ENCODE results near the gene CYP46A1. TPM values are rescaled to one million over a fixed set of nuclear protein-coding genes. Genes with fewer than 3 reads are reported as not detected.

CYP46A1 gene
- total and polyA plus RNA-seq, 10 donors, result 0.11 to 0.85 (median 0.32) TPM

DNA sequence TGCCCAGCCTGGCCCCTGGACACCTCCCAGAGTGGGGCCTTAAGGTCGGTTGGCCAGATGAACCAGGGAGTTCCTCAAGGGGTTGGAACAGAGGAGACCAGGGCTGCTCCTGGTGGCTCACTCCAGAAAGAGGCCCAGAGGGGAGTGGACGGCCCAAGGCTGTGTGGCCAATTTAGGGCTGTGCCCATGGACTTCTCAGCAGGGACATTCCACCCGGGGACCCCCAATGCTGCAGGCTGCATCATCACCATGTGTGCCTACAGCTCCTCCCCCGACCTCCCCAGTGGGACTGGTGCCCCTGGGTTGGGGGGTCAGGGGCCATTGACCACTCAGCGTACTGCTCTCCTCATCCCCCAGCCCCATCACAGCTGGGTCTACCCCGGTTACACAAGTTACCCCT lies 17.6 kb upstream of the CYP46A1 start:
- Histone ChIP-seq H3K4me3 (no peak overlapping the region), H3K27ac (no peak overlapping the region), H3K4me1 (no peaks in the 10 kb centered on the region), H3K27me3 (replicated peaks in 1 of 7) (peaks cover 0 to 11% (median 0%) of the 10 kb centered on the region in 7 donors), H3K9me3 (no peaks in the 10 kb centered on the region), H3K36me3 (no peaks in the 10 kb centered on the region)
- peak; percentile 62 for DNase-seq
- WGBS, 5 donors, result 65 to 76% (median 70%) methylated on average over 6 of the region's 6 CpGs
- intact Hi-C loops (cut with DNase I; ENCODE audit: low total_unique reads), result no loop called here
- TF ChIP-seq, protein P1, sequence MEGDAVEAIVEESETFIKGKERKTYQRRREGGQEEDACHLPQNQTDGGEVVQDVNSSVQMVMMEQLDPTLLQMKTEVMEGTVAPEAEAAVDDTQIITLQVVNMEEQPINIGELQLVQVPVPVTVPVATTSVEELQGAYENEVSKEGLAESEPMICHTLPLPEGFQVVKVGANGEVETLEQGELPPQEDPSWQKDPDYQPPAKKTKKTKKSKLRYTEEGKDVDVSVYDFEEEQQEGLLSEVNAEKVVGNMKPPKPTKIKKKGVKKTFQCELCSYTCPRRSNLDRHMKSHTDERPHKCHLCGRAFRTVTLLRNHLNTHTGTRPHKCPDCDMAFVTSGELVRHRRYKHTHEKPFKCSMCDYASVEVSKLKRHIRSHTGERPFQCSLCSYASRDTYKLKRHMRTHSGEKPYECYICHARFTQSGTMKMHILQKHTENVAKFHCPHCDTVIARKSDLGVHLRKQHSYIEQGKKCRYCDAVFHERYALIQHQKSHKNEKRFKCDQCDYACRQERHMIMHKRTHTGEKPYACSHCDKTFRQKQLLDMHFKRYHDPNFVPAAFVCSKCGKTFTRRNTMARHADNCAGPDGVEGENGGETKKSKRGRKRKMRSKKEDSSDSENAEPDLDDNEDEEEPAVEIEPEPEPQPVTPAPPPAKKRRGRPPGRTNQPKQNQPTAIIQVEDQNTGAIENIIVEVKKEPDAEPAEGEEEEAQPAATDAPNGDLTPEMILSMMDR (IDR thresholded peaks at IDR 0.05 in 8 of 11, conservative IDR thresholded peaks at IDR 0.05 in 3 of 11), result no peak
- no peak for TF ChIP-seq POLR2AphosphoS5 (IDR thresholded peaks at IDR 0.05)
- no peak for TF ChIP-seq POLR2A (IDR thresholded peaks at IDR 0.05)

GRCh38 chr14:99667045-99667444 lies 17.1 kb upstream of the CYP46A1 start:
- intact Hi-C loops (cut with DNase I; ENCODE audit: low total_unique reads), result no loop called here
- Histone ChIP-seq H3K9me3 (no peaks in the 10 kb centered on the region), H3K27me3 (replicated peaks in 1 of 7) (peaks cover 0 to 8% (median 0%) of the 10 kb centered on the region in 7 donors), H3K4me1 (peaks cover 0 to 2% (median 0%) of the 10 kb centered on the region in 6 donors), H3K27ac (no peak overlapping the region), H3K36me3 (no peaks in the 10 kb centered on the region), H3K4me3 (no peak overlapping the region)
- TF ChIP-seq, protein P1 (IDR thresholded peaks at IDR 0.05 in 8 of 11, conservative IDR thresholded peaks at IDR 0.05 in 3 of 11), result no peak
- no peak for TF ChIP-seq POLR2AphosphoS5 (IDR thresholded peaks at IDR 0.05)
- no peak for TF ChIP-seq POLR2A (IDR thresholded peaks at IDR 0.05)
- no peak for DNase-seq
- WGBS, 5 donors, result 32 to 59% (median 45%) methylated on average over 2 of the region's 2 CpGs

GRCh38 chr14:99667821-99668220 lies 16.3 kb upstream of the CYP46A1 start:
- H3K9me3 ChIP-seq, result no peaks in the 10 kb centered on the region
- intact Hi-C loops (cut with DNase I; ENCODE audit: low total_unique reads), result no loop called here
- WGBS, 5 donors, result 72 to 83% (median 82%) methylated on average over 7 to 9 of the region's 9 CpGs

More at GRCh38 chr14:99667821-99668220, 16.3 kb upstream of the CYP46A1 start:
- DNase-seq, result no peak
- no peak for TF ChIP-seq POLR2AphosphoS5 (IDR thresholded peaks at IDR 0.05)
- TF ChIP-seq, protein P1 (IDR thresholded peaks at IDR 0.05 in 8 of 11, conservative IDR thresholded peaks at IDR 0.05 in 3 of 11), result no peak
- TF ChIP-seq POLR2A (IDR thresholded peaks at IDR 0.05), result no peak
- peaks cover 0 to 4% (median 0%) of the 10 kb centered on the region in 7 donors for H3K27me3 ChIP-seq (replicated peaks in 1 of 7)
- no peak overlapping the region for H3K4me3 ChIP-seq
- H3K27ac ChIP-seq, result no peak overlapping the region
- peaks cover 0 to 9% (median 0%) of the 10 kb centered on the region in 6 donors for H3K4me1 ChIP-seq
- H3K36me3 ChIP-seq, result no peaks in the 10 kb centered on the region
